Nephron (organoid): Measurements from ENCODE around the gene GLO1.

Source experiments
- H3K27ac Mint-ChIP-seq, 3 experiments: 2 replicates each; pipeline ENCODE4 v1.8.0; 2020; ENCODE audit warnings: mixed read lengths in 3 of 3, mild to moderate bottlenecking in 2 of 3, moderate library complexity in 1 of 3
- H3K27me3 Mint-ChIP-seq: 2 replicates; pipeline ENCODE4 v1.8.0; 2021; ENCODE audit warnings: low read depth, mild to moderate bottlenecking, moderate library complexity, mixed read lengths
- H3K36me3 Mint-ChIP-seq: 2 replicates; pipeline ENCODE4 v1.8.0; 2020; ENCODE audit warnings: low read depth, mixed read lengths
- H3K4me1 Mint-ChIP-seq: 2 replicates; pipeline ENCODE4 v1.8.0; 2020; ENCODE audit warnings: mixed read lengths
- H3K4me3 Mint-ChIP-seq, 3 experiments: 2 replicates each; pipeline ENCODE4 v1.8.0; 2020; ENCODE audit warnings: mild to moderate bottlenecking in 3 of 3, mixed read lengths in 3 of 3, moderate library complexity in 2 of 3
- H3K9me3 Mint-ChIP-seq: 2 replicates; pipeline ENCODE4 v1.8.0; 2020; ENCODE audit warnings: mixed read lengths
- TF ChIP-seq, protein P1 (sequence below), 3 experiments: fragments of 200-600 bp; sonication (generic); IDR thresholded peaks; one replicate each; pipeline ENCODE4 v1.5.0; 2021; ENCODE audit warnings: antibody characterized with exemption in 3 of 3; ENCODE audit not compliant: unreplicated experiment in 3 of 3

Gene GLO1

GRCh38 chr6:38715016-38715689, 12.2 kb upstream of the GLO1 start, which contains the start of gene DNAH8:
Gene DNAH8 (plus strand): TSS chr6:38715311. CDS start chr6:38722810, 7,499 bp downstream.
- H3K4me3 Mint-ChIP-seq: peak within 1 kb of the TSS in 2 of 3 experiments; percentile 39 to 41
- peaks cover 6% of the 10 kb centered on the region for H3K9me3 Mint-ChIP-seq
- H3K4me1 Mint-ChIP-seq: peaks cover 4% of the 10 kb centered on the region
- H3K27me3 Mint-ChIP-seq: peaks cover 28% of the 10 kb centered on the region
- no peaks in the 10 kb centered on the region for H3K36me3 Mint-ChIP-seq
- peak within 1 kb of the TSS in 1 of 3 experiments; percentile 10 for H3K27ac Mint-ChIP-seq
- TF ChIP-seq, protein P1, sequence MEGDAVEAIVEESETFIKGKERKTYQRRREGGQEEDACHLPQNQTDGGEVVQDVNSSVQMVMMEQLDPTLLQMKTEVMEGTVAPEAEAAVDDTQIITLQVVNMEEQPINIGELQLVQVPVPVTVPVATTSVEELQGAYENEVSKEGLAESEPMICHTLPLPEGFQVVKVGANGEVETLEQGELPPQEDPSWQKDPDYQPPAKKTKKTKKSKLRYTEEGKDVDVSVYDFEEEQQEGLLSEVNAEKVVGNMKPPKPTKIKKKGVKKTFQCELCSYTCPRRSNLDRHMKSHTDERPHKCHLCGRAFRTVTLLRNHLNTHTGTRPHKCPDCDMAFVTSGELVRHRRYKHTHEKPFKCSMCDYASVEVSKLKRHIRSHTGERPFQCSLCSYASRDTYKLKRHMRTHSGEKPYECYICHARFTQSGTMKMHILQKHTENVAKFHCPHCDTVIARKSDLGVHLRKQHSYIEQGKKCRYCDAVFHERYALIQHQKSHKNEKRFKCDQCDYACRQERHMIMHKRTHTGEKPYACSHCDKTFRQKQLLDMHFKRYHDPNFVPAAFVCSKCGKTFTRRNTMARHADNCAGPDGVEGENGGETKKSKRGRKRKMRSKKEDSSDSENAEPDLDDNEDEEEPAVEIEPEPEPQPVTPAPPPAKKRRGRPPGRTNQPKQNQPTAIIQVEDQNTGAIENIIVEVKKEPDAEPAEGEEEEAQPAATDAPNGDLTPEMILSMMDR (IDR thresholded peaks at IDR 0.05; ENCODE audit: unreplicated experiment in 3 of 3): no peak

DNA sequence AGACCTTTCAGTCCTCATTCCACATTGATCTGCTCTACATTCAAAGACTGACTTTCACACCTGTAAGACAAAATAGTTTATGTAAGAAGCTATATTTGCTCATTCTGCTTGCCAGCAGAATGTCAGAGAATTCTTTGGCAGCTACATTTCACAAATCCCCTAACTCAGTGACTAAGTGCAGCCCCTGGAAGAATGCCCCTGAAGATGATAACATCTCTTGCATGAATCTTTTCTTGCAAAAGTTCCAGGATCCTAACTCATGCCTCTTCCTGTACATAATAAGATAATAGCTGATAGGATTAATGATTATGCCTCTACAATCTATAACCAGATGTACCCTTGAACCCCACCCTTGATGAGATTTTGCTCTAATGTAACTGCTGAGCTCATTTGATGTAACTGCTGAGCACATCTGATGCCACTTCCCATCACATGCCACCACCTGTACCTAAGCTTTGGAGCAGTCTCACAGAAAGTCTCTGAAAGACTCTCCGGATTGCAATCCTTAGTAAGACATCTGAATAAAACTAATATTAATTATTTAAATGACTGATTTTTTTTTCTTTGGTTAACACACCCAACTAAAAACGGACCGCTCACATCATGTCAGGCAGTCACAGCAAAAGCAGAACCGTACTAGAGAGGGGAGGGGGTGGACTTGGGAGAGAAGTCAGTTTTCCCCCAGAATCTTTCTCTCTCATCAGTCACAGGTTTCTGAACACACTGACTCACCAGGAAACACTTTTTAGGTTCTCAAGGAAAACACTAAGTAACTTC, 11.5 kb upstream of the GLO1 start:
- Mint-ChIP-seq H3K4me1 (peaks cover 4% of the 10 kb centered on the region), H3K36me3 (no peaks in the 10 kb centered on the region), H3K9me3 (peaks cover 9% of the 10 kb centered on the region), H3K27ac (no peak overlapping the region), H3K27me3 (peaks cover 28% of the 10 kb centered on the region), H3K4me3 (peak overlapping the region in 1 of 3 experiments; percentile 39)
- TF ChIP-seq, protein P1 (IDR thresholded peaks at IDR 0.05; ENCODE audit: unreplicated experiment in 3 of 3): no peak

GRCh38 chr6:38713812-38714211, 10.9 kb upstream of the GLO1 start:
- TF ChIP-seq, protein P1 (IDR thresholded peaks at IDR 0.05; ENCODE audit: unreplicated experiment in 3 of 3): no peak
- Mint-ChIP-seq H3K9me3 (peaks cover 9% of the 10 kb centered on the region), H3K36me3 (no peaks in the 10 kb centered on the region), H3K4me1 (peaks cover 4% of the 10 kb centered on the region), H3K4me3 (no peak overlapping the region), H3K27ac (no peak overlapping the region), H3K27me3 (peaks cover 28% of the 10 kb centered on the region)

DNA sequence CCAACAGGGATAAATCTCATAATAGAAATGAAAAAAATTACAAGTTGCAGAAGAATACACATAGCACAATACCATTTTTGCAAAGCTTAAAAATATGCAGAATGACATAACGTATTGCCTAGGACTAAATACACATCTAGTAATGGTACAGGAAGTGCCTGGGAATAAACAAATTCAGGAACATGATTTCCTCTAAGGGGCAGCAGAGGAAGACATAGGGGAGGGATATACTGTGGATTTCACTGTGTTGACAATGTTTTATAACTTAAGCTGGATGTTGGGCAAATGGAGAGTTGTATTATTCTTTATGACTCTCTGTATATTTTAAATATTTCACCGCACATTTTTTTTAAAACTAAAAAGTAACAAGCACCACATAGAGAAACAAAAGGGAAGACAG, 5.6 kb upstream of the GLO1 start:
- no peak overlapping the region for H3K4me3 Mint-ChIP-seq
- H3K27me3 Mint-ChIP-seq: peaks cover 6% of the 10 kb centered on the region
- H3K36me3 Mint-ChIP-seq: no peaks in the 10 kb centered on the region

GRCh38 chr6:38705924-38706323, 3.0 kb upstream of the GLO1 start:
- Mint-ChIP-seq H3K27me3 (no peaks in the 10 kb centered on the region), H3K36me3 (peaks cover 16% of the 10 kb centered on the region), H3K9me3 (peaks cover 20% of the 10 kb centered on the region), H3K4me1 (peaks cover 23% of the 10 kb centered on the region), H3K4me3 (no peak overlapping the region), H3K27ac (peak overlapping the region in 1 of 3 experiments; percentile 44)
- TF ChIP-seq, protein P1 (IDR thresholded peaks at IDR 0.05; ENCODE audit: unreplicated experiment in 3 of 3): no peak

More for the DNA sequence above, 5.6 kb upstream of the GLO1 start:
- TF ChIP-seq, protein P1 (IDR thresholded peaks at IDR 0.05; ENCODE audit: unreplicated experiment in 3 of 3): peak in 1 of 3 experiments; percentile 18
- Mint-ChIP-seq H3K4me1 (peaks cover 8% of the 10 kb centered on the region), H3K9me3 (peaks cover 9% of the 10 kb centered on the region), H3K27ac (no peak overlapping the region)
